Smooth muscle cell (in vitro differentiated cells): ENCODE results near the gene CPSF3. TPM values are rescaled to one million over a fixed set of nuclear protein-coding genes. Genes with fewer than 3 reads are reported as not detected.
A peak's percentile ranks its signal among the peaks of the same experiment; 100 is the strongest.
"Not testable (repeated sequence)": the region's sequence is repeated elsewhere in the genome, so short reads cannot be mapped to it uniquely, and the experiment has no call there.

Source experiments
- DNase-seq: peaks from one replicate; lab custom pipeline; 2025; ENCODE audit not compliant: unreplicated experiment; lab: John Stamatoyannopoulos, UW
- H2AFZ ChIP-seq: fragments of 200-600 bp; sonication (generic); 2 replicates; pipeline ENCODE4 v1.6.0; 2016; ENCODE audit warnings: antibody characterized with exemption, low read depth, mild to moderate bottlenecking
- H3F3A ChIP-seq: fragments of 200-600 bp; sonication (generic); 2 replicates; pipeline ENCODE4 v1.6.0; 2017; ENCODE audit warnings: antibody characterized with exemption, low read depth
- H3K27ac ChIP-seq: fragments of 200-600 bp; sonication (generic); 2 replicates; pipeline ENCODE4 v1.5.1; 2016; ENCODE audit warnings: low read depth, mild to moderate bottlenecking
- H3K27me3 ChIP-seq: fragments of 200-600 bp; sonication (generic); 2 replicates; pipeline ENCODE4 v1.6.1; 2016; ENCODE audit warnings: low read depth, mild to moderate bottlenecking
- H3K36me3 ChIP-seq: fragments of 200-600 bp; sonication (generic); 2 replicates; pipeline ENCODE4 v1.5.1; 2016; ENCODE audit warnings: low read depth
- H3K4me1 ChIP-seq: fragments of 200-600 bp; sonication (generic); 2 replicates; pipeline ENCODE4 v1.5.1; 2016; ENCODE audit warnings: low read depth
- H3K4me2 ChIP-seq: fragments of 200-600 bp; sonication (generic); 2 replicates; pipeline ENCODE4 v1.6.0; 2016; ENCODE audit warnings: mild to moderate bottlenecking
- H3K4me3 ChIP-seq: fragments of 200-600 bp; sonication (generic); 2 replicates; pipeline ENCODE4 v1.5.1; 2016; ENCODE audit warnings: mild to moderate bottlenecking
- H3K79me2 ChIP-seq: fragments of 200-600 bp; sonication (generic); 2 replicates; pipeline ENCODE4 v1.6.0; 2016; ENCODE audit warnings: low read depth, mild to moderate bottlenecking
- H3K9ac ChIP-seq: fragments of 200-600 bp; sonication (generic); 2 replicates; pipeline ENCODE4 v1.6.0; 2016; ENCODE audit warnings: low read depth
- H3K9me3 ChIP-seq: fragments of 200-600 bp; sonication (generic); replicated peaks from 2 replicates; pipeline ENCODE4 v1.5.1; 2016; ENCODE audit warnings: low read depth
- H4K20me1 ChIP-seq: fragments of 200-600 bp; sonication (generic); 2 replicates; pipeline ENCODE4 v1.6.0; 2016; ENCODE audit warnings: low read depth
- CTCF ChIP-seq: fragments of 200-600 bp; sonication (generic); IDR thresholded peaks from 2 replicates; pipeline ENCODE4 v1.5.1; 2017; ENCODE audit warnings: borderline replicate concordance, mild to moderate bottlenecking, antibody characterized with exemption; ENCODE audit not compliant: insufficient read depth, poor library complexity, severe bottlenecking
- WGBS: methylation state at CpG from one replicate; pipeline ENCODE4 v1.1.7; 2016; ENCODE audit warnings: low lambda C conversion rate; 5-methylcytosine and 5-hydroxymethylcytosine counted together
- polyA plus RNA-seq: library from polyadenylated mRNA; unstranded; fragments of >200 nt; fragmentation: Nextera tagmentation; extraction: Ambion mirVana; gene quantifications from 2 replicates; pipeline ENCODE4 v1.2.1, GENCODE V29; 2016
- total RNA-seq: library from RNA; depleted of rRNA; stranded (reverse); fragments of >200 nt; gene quantifications from 2 replicates; pipeline ENCODE4 v1.2.3, GENCODE V29; 2014

Gene CPSF3
- total and polyA plus RNA-seq, 2 experiments from 2014 or later, result 30.3 to 52.6 TPM

GRCh38 chr2:9392898-9393765 lies 30.3 kb upstream of the CPSF3 start:
- H3K9me3 ChIP-seq, result no peaks in the 10 kb centered on the region
- no peak for TF ChIP-seq CTCF
- H3K4me3 ChIP-seq, result no peak overlapping the region
- H3K4me2 ChIP-seq, result peak overlapping the region; percentile 0
- DNase-seq, result no peak
- WGBS, result 54% methylated on average over 17 of the region's 28 CpGs
- no peaks in the 10 kb centered on the region for H4K20me1 ChIP-seq
- H3K9ac ChIP-seq, result no peak overlapping the region
- peaks cover 7% of the 10 kb centered on the region for H3K36me3 ChIP-seq
- H2AFZ ChIP-seq, result peak overlapping the region; percentile 79
- H3F3A ChIP-seq, result no peaks in the 10 kb centered on the region
- peaks cover 11% of the 10 kb centered on the region for H3K4me1 ChIP-seq
- H3K27ac ChIP-seq, result peak overlapping the region; percentile 13
- H3K79me2 ChIP-seq, result no peaks in the 10 kb centered on the region
- H3K27me3 ChIP-seq, result no peaks in the 10 kb centered on the region

GRCh38 chr2:9394816-9395215 lies 28.6 kb upstream of the CPSF3 start:
- DNase-seq, result no peak
- no peak for TF ChIP-seq CTCF
- H2AFZ ChIP-seq, result no peak overlapping the region
- no peak overlapping the region for H3K4me3 ChIP-seq
- no peak overlapping the region for H3K4me2 ChIP-seq
- 93% methylated on average over 15 of the region's 15 CpGs for WGBS
- H3K36me3 ChIP-seq, result peaks cover 6% of the 10 kb centered on the region
- H3F3A ChIP-seq, result no peaks in the 10 kb centered on the region
- no peaks in the 10 kb centered on the region for H3K9me3 ChIP-seq
- no peak overlapping the region for H3K27ac ChIP-seq
- H3K4me1 ChIP-seq, result peaks cover 11% of the 10 kb centered on the region
- no peaks in the 10 kb centered on the region for H4K20me1 ChIP-seq
- no peaks in the 10 kb centered on the region for H3K27me3 ChIP-seq
- no peaks in the 10 kb centered on the region for H3K79me2 ChIP-seq
- H3K9ac ChIP-seq, result no peak overlapping the region

- Histone ChIP-seq H3K27ac (no peak overlapping the region), H3K27me3 (no peaks in the 10 kb centered on the region), H3K4me3 (no peak overlapping the region), H3K9ac (no peak overlapping the region), H3K9me3 (no peaks in the 10 kb centered on the region), H3K36me3 (no peaks in the 10 kb centered on the region), H3F3A (no peaks in the 10 kb centered on the region), H4K20me1 (no peaks in the 10 kb centered on the region), H3K4me1 (peaks cover 11% of the 10 kb centered on the region), H2AFZ (no peak overlapping the region), H3K79me2 (no peaks in the 10 kb centered on the region), H3K4me2 (no peak overlapping the region)
- no peak for DNase-seq
- 96% methylated on average over 14 of the region's 14 CpGs for WGBS
- no peak for TF ChIP-seq CTCF
These were observed 26.3 kb upstream of the CPSF3 start for GRCh38 chr2:9397201-9397600.

DNA sequence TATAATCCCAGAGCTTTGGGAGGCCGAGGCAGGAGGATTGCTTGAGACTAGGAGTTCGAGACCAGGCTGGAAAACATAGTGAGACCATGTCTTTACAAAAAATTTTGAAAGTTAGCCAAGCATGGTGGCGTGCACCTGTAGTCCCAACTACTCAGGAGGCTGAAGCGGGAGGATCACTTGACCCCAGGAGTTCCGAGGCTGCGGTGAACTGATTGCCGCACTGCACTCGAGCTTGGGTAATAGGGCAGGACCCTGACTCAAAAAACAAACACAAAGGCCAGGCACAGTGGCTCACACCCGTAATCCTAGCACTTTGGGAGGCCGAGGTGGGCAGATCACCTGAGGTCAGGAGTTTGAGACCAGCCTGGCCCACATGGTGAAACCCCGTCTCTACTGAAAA lies 25.2 kb upstream of the CPSF3 start:
- not testable (repeated sequence) for H4K20me1 ChIP-seq, H3K27me3 ChIP-seq, DNase-seq, H3K9me3 ChIP-seq, H2AFZ ChIP-seq, H3K27ac ChIP-seq, H3F3A ChIP-seq, H3K4me3 ChIP-seq, H3K36me3 ChIP-seq, H3K9ac ChIP-seq, H3K79me2 ChIP-seq, H3K4me2 ChIP-seq, H3K4me1 ChIP-seq
- 95% methylated on average over 11 of the region's 11 CpGs for WGBS
